ENCODE data around the gene ACOT2.

Gene ACOT2

DNA sequence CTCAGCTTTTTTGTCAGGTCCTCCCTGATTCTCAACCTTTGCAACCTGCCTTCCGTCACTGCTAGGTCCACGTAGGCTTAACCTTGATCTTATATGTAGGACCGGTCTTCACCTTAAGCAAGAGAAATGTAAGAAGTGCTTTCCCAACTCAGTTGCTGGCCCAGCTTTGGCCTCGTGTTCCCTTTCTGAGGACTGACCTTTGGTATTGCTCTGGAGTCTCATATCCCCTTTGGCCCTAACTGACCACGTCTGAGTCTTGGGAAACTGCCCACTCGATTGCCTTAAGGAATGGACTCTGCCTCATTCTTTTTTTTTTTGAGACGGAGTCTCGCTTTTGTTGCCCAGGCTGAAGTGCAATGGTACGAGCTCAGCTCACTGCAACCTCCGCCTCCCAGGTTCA lies 51.3 kb downstream of the ACOT2 start:
- no peak for DNase-seq

DNA sequence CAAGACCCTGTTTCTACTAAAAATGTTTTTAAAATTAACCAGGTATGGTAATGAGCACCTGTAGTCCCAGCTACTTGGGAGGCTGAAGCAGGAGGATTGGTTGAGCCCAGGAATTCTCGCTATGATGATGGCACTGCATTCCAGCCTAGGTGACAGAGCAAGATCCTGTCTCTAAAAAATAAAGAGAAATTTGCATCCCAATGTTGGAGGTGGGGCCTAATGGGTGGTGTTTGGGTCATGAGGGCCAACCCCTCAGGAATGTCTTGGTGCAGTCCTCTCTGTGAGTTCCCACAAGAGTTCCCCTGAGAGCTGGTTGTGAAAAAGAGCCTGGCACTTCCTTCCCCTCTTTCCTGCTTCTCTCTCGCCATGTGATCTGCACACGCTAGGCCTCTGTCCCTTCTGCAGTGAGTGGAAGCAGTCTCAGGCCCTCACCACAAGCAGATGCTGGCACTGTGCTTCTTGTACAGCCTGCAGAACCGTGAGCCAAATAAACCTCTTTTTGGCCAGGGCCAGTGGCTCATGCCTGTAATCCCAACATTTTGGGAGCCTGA lies 54.6 kb downstream of the ACOT2 start:
- no peak for DNase-seq
